ENCODE data around the gene KL.

Gene KL

GRCh38 chr13:33016414-33017322 lies at the start of gene KL:
Gene KL (plus strand): TSS chr13:33016423. CDS start chr13:33016441, 18 bp downstream.
- in situ Hi-C loops (cut with HindIII; ENCODE audit: low sequenced_read_pairs), result no loop called here
- peak within 1 kb of the TSS; percentile 32 for H3K4me3 ChIP-seq (ENCODE audit: low read depth, low read length)
- no peak for TF ChIP-seq CTCF (IDR thresholded peaks at IDR 0.05; ENCODE audit: low read depth, low read length, missing control alignments)
- no peak for DNase-seq (ENCODE audit: low read depth)

GRCh38 chr13:32967584-32968182 lies 48.5 kb upstream of the KL start:
- in situ Hi-C loops (cut with HindIII; ENCODE audit: low sequenced_read_pairs), result no loop called here
- no peak overlapping the region for H3K4me3 ChIP-seq (ENCODE audit: low read depth, low read length)
- no peak for TF ChIP-seq CTCF (IDR thresholded peaks at IDR 0.05; ENCODE audit: low read depth, low read length, missing control alignments)
- no peak for DNase-seq (ENCODE audit: low read depth)

- no peak for DNase-seq (ENCODE audit: low read depth)
- TF ChIP-seq CTCF (IDR thresholded peaks at IDR 0.05; ENCODE audit: low read depth, low read length, missing control alignments), result no peak
- no peak overlapping the region for H3K4me3 ChIP-seq (ENCODE audit: low read depth, low read length)
- in situ Hi-C loops (cut with HindIII; ENCODE audit: low sequenced_read_pairs), result no loop called here
Observed at GRCh38 chr13:32968316-32968715, 47.9 kb upstream of the KL start.

DNA sequence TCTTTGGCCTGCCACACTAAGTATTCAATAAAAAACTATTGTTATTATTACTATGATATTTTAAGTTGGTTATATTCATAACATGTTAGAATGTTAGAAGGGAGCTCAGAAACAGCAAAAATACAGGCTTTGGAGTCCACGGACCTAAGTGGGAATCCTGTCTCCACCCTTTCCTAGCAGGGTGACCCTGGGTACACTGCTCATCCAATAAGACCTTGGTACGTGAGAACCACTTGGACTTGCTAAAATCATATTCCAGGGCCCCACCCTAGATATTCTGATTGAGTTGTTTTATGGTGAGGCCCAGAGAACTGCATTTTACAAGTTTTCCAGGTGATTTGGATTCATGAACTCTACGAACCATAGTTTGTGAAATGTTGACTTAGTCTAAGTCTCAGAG lies 47.4 kb upstream of the KL start:
- no peak for TF ChIP-seq CTCF (IDR thresholded peaks at IDR 0.05; ENCODE audit: low read depth, low read length, missing control alignments)
- in situ Hi-C loops (cut with HindIII; ENCODE audit: low sequenced_read_pairs), result no loop called here
- no peak for DNase-seq (ENCODE audit: low read depth)
- no peak overlapping the region for H3K4me3 ChIP-seq (ENCODE audit: low read depth, low read length)

GRCh38 chr13:32969516-32969941 lies 46.7 kb upstream of the KL start:
- no peak overlapping the region for H3K4me3 ChIP-seq (ENCODE audit: low read depth, low read length)
- TF ChIP-seq CTCF (IDR thresholded peaks at IDR 0.05; ENCODE audit: low read depth, low read length, missing control alignments), result no peak

DNA sequence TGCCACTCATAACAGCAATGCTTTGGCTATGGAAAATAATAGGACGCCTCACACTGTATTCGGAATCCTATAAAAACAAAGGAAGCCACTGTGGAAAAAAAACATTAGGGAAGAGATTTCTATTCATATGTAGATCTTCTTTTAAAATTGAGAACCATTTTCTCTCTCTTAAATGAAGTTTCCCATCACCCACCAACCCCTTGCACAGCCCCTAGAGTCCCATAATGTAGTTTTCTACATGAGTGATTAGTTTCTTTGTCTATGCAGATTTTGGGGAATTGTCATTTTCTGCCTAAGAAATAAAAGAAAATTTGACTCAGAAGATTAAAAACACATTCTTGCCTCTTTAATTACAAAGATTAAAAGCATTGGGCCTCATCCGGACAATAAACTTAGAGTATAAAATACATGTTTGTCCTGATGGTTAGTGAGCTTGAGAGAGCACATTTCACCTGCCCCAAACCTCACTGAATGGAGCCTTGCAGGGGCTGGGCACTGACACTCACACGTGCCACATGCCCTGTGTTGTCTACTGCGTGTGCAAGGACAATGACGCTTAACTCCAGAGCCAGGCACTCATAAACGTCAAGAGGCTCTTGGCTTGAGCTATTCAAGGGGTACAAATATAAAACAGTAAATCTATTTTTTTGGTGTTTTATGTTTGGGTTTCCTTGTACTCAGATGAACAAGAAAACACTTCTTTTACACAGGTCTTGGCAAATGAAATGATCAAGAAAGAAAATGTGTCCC lies 40.0 kb upstream of the KL start:
- TF ChIP-seq CTCF (IDR thresholded peaks at IDR 0.05; ENCODE audit: low read depth, low read length, missing control alignments), result no peak
- in situ Hi-C loops (cut with HindIII; ENCODE audit: low sequenced_read_pairs), result no loop called here

More at GRCh38 chr13:32969516-32969941, 46.7 kb upstream of the KL start:
- in situ Hi-C loops (cut with HindIII; ENCODE audit: low sequenced_read_pairs), result no loop called here
- no peak for DNase-seq (ENCODE audit: low read depth)

More for the DNA sequence above, 40.0 kb upstream of the KL start:
- no peak for DNase-seq (ENCODE audit: low read depth)
- no peak overlapping the region for H3K4me3 ChIP-seq (ENCODE audit: low read depth, low read length)

Measured in astrocyte of the cerebellum (primary cell).